GM12891 (cell line): ENCODE results near the gene PANK1.

ENCODE experiments used
- POLR2A ChIP-seq: IDR thresholded peaks from 2 replicates; pipeline ENCODE4 v1.6.1; 2011; ENCODE audit warnings: low read depth, low read length, control low read depth
- POLR2AphosphoS5 ChIP-seq: IDR thresholded peaks from 2 replicates; pipeline ENCODE4 v1.6.1; 2011; ENCODE audit warnings: low read depth, low read length, control low read depth
- SPI1 ChIP-seq: IDR thresholded peaks from 2 replicates; pipeline ENCODE4 v1.6.1; 2011; ENCODE audit warnings: low read depth, low read length, control low read depth
- TAF1 ChIP-seq: IDR thresholded peaks from 2 replicates; pipeline ENCODE4 v1.6.1; 2011; ENCODE audit warnings: low read depth, low read length, control low read depth

GRCh38 chr10:89611282-89611681 lies 33.8 kb downstream of the PANK1 start:
- no peak for TF ChIP-seq POLR2A
- no peak for TF ChIP-seq POLR2AphosphoS5
- no peak for TF ChIP-seq SPI1
- TF ChIP-seq TAF1: no peak
